Measurements from ENCODE around the gene ZBTB34.

ZBTB34 gene

GRCh38 chr9:126915846-126916543, 55.6 kb downstream of the ZBTB34 start:
- in situ Hi-C loops (cut with HindIII; ENCODE audit: low sequenced_read_pairs), result no loop called here

- in situ Hi-C loops (cut with HindIII; ENCODE audit: low sequenced_read_pairs), result no loop called here
These were observed 56.5 kb downstream of the ZBTB34 start for GRCh38 chr9:126916909-126917308.

- in situ Hi-C loops (cut with HindIII; ENCODE audit: low sequenced_read_pairs), result no loop called here
These were observed 58.8 kb downstream of the ZBTB34 start for GRCh38 chr9:126919193-126919592.

- in situ Hi-C loops (cut with HindIII; ENCODE audit: low sequenced_read_pairs), result no loop called here
These were observed 65.4 kb downstream of the ZBTB34 start for GRCh38 chr9:126925876-126926275.

GRCh38 chr9:126926364-126926763, 65.9 kb downstream of the ZBTB34 start:
- in situ Hi-C loops (cut with HindIII; ENCODE audit: low sequenced_read_pairs), result no loop called here

- in situ Hi-C loops (cut with HindIII; ENCODE audit: low sequenced_read_pairs), result no loop called here
These were observed 67.0 kb downstream of the ZBTB34 start for GRCh38 chr9:126927419-126927818.

- in situ Hi-C loops (cut with HindIII; ENCODE audit: low sequenced_read_pairs), result no loop called here
These were observed 72.5 kb downstream of the ZBTB34 start for GRCh38 chr9:126932871-126933321.

GRCh38 chr9:126933334-126933980, 73.0 kb downstream of the ZBTB34 start:
- in situ Hi-C loops (cut with HindIII; ENCODE audit: low sequenced_read_pairs), result no loop called here

- in situ Hi-C loops (cut with HindIII; ENCODE audit: low sequenced_read_pairs), result no loop called here
These were observed 74.0 kb downstream of the ZBTB34 start for GRCh38 chr9:126934441-126934840.
